Measurements from ENCODE around the gene CPLANE2.
A peak's percentile ranks its signal among the peaks of the same experiment; 100 is the strongest.

CPLANE2 gene

DNA sequence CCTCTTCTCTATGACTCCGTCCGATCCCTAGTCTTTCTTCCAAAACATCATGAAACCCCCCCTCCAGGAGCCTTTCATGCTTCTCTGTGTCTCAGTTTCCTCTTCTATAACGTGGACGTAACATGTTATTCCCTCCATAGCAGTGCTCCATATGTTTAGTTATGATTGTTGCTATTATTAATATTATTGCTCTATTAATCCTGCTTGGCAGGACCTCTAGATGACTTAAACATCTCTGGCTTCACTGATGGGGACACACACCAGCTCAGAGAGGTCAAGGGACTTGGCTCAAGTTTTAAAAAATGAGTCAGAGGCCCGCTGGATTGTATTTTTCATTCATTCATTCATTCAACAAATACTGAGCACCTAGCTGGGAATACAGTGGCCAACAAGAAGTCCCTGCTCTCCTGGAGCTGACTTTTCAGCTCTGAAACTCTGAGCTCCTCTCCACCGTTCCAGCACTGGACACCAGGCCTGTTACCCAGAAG lies 404 bp upstream of the CPLANE2 start:
- TF ChIP-seq, protein P1, sequence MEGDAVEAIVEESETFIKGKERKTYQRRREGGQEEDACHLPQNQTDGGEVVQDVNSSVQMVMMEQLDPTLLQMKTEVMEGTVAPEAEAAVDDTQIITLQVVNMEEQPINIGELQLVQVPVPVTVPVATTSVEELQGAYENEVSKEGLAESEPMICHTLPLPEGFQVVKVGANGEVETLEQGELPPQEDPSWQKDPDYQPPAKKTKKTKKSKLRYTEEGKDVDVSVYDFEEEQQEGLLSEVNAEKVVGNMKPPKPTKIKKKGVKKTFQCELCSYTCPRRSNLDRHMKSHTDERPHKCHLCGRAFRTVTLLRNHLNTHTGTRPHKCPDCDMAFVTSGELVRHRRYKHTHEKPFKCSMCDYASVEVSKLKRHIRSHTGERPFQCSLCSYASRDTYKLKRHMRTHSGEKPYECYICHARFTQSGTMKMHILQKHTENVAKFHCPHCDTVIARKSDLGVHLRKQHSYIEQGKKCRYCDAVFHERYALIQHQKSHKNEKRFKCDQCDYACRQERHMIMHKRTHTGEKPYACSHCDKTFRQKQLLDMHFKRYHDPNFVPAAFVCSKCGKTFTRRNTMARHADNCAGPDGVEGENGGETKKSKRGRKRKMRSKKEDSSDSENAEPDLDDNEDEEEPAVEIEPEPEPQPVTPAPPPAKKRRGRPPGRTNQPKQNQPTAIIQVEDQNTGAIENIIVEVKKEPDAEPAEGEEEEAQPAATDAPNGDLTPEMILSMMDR (IDR thresholded peaks at IDR 0.05; ENCODE audit: low read length, missing control alignments): no peak
- peak; percentile 25 for DNase-seq (ENCODE audit: low read depth)
- H3K4me3 ChIP-seq (replicated peaks; ENCODE audit: low read depth, low read length): peak overlapping the region; percentile 73

DNA sequence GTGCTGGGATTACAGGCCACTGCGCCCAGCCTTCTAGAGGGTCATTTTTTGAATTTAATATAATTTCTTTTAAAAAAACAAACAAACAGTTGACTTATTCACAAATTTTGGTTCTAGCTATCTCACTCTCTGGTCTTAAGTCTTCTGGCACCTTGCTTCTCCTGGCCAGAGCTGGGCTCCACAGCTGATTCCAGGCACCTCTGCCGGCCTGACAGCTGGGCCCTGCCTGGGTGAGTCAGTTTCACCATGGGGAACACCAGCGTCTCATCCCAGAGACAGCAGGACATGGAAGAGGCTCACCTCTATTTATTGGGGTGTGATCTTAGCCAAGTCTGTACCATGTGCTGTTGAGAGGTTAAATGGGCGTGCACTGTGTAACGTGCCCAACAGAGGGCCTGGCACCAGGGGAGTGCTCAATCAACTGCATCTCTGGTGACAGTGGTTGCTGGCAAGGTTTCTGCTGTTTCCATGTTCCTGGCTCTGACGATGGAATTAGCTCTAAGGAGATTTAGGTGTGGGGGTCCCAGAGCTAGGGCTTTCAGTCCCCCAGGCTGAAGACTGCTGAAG lies 956 bp downstream of the CPLANE2 start:
- DNase-seq (ENCODE audit: low read depth): no peak
- TF ChIP-seq, protein P1 (IDR thresholded peaks at IDR 0.05; ENCODE audit: low read length, missing control alignments): peak; percentile 13
- peak overlapping the region; percentile 73 for H3K4me3 ChIP-seq (replicated peaks; ENCODE audit: low read depth, low read length)

DNA sequence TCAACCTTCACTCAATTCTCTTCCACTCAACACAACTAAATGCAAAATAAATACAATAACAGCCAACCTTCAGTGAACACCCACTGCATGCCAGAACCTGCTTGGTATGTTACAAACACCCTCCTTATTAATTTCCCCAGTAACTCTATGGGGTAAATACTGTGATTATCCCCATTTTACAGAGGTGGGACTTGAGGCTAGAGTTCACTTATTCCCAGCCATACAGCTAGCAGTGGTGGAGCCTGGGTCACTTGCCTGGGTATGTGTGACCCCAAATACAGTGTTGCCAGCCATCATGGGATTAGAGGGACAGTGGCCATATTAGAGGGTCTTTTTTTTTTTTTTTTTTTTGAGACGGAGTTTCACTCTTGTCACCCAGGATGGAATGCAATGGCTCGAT lies 1.6 kb downstream of the CPLANE2 start:
- TF ChIP-seq, protein P1 (IDR thresholded peaks at IDR 0.05; ENCODE audit: low read length, missing control alignments): no peak
- H3K4me3 ChIP-seq (replicated peaks; ENCODE audit: low read depth, low read length): no peak overlapping the region
- DNase-seq (ENCODE audit: low read depth): no peak

DNA sequence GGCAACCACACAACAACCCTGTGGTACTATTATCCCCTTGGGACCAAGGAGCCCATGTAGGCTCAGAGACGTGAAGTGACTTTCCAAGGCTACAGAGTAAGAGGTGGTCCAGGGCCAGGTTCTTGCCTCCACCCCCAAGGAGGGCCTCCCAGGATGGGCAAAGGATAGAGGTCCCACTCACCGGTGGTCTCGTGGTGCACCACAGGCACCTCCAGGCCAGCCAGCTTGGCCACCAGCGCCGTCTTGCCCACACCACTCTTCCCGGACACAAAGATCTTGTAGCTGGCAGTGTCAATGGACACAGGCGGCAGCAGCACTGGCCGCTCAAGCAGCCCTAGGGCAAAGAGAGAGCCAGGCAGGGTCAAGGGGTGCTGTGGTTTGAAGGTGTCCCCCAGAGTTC lies 3.6 kb downstream of the CPLANE2 start:
- no peak overlapping the region for H3K4me3 ChIP-seq (replicated peaks; ENCODE audit: low read depth, low read length)
- TF ChIP-seq, protein P1 (IDR thresholded peaks at IDR 0.05; ENCODE audit: low read length, missing control alignments): no peak
- no peak for DNase-seq (ENCODE audit: low read depth)

DNA sequence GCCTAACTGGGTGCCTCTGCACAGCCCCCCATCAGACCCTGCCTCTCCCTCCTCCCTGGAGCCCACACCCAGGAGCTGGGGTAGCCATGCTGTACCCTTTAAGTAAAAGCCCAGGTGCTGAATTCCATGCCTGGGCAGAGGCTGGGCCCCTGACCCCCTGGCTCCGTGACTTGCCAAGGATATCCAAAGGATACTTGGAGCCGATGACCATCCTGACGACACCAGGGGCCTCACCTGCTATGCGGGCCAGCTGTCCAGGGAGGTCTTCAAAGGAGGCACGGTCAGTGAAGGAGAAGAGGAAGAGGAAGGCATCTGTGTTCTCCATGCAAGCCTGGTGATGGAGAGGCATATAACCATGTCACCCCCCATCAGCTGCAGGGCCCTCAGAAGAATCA lies 4.7 kb downstream of the CPLANE2 start:
- no peak for DNase-seq (ENCODE audit: low read depth)
- TF ChIP-seq, protein P1 (IDR thresholded peaks at IDR 0.05; ENCODE audit: low read length, missing control alignments): no peak
- H3K4me3 ChIP-seq (replicated peaks; ENCODE audit: low read depth, low read length): no peak overlapping the region

DNA sequence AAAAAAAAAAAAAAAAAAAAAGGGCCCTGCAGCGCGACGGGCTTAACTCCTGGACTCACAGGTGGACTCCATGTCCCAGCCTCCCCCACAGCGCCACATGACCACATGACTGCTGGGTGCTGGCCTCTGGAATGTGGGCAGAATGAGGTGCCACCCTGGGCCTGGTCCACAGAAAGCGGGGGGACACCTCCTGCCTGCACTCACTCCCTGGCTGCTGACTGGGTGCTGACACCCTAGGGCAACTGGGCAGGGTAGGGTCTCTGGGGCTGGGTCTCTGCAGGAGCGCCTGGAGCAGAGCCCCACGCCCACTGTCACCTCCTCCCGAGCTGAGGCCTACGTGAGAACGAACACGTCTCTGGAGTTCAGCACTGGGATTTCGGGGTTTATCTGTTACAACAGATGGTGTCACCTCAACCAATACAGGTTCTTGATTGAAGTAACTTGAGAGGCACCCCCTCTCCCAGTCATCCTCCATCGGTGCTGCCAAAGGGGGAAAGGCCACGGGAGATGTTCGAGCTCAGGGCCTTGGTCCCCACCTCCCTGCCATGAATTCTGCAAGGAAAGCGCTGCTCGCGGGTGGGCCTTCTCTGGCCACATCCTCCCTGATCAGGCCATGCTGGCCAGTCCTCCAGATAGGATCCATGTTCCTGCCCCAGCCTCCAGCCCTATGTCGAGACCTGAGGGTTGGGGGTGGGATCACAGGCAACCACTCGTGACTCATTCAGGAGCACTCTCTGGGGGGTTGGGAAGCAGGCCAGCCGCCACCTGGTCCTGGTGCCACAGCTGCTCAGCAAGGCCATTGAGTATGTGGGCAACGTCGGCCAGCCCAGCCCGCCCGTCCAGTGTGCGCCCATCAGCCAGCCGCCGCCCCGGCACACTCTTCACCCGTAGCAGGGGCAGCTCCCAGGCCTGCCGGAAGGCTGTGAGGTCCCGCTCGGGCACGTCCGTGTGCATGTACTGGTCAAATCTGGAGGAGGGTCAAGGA lies 5.4 kb downstream of the CPLANE2 start:
- TF ChIP-seq, protein P1 (IDR thresholded peaks at IDR 0.05; ENCODE audit: low read length, missing control alignments): no peak
- no peak for DNase-seq (ENCODE audit: low read depth)
- H3K4me3 ChIP-seq (replicated peaks; ENCODE audit: low read depth, low read length): no peak overlapping the region
